ENCODE results near the gene CCL21.

GRCh38 chr9:34709196-34709978, 549 bp downstream of the CCL21 start:
- TF ChIP-seq, protein P1, sequence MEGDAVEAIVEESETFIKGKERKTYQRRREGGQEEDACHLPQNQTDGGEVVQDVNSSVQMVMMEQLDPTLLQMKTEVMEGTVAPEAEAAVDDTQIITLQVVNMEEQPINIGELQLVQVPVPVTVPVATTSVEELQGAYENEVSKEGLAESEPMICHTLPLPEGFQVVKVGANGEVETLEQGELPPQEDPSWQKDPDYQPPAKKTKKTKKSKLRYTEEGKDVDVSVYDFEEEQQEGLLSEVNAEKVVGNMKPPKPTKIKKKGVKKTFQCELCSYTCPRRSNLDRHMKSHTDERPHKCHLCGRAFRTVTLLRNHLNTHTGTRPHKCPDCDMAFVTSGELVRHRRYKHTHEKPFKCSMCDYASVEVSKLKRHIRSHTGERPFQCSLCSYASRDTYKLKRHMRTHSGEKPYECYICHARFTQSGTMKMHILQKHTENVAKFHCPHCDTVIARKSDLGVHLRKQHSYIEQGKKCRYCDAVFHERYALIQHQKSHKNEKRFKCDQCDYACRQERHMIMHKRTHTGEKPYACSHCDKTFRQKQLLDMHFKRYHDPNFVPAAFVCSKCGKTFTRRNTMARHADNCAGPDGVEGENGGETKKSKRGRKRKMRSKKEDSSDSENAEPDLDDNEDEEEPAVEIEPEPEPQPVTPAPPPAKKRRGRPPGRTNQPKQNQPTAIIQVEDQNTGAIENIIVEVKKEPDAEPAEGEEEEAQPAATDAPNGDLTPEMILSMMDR (IDR thresholded peaks at IDR 0.05), result no peak
- TF ChIP-seq POLR2AphosphoS5 (IDR thresholded peaks at IDR 0.05; ENCODE audit: low read depth, low read length), result no peak
